WTC11 (cell line): ENCODE data around the gene AGAP1. TPM values are rescaled to one million over a fixed set of nuclear protein-coding genes. Genes with fewer than 3 reads are reported as not detected.

Experiments
- ATAC-seq: fragments of 200-7000 bp; cut with Tn5 transposase; 2 replicates; pipeline ENCODE4 v1.10.0; 2021; ENCODE audit warnings: mild to moderate bottlenecking, moderate library complexity
- CTCF ChIA-PET: fragments of 300-600 bp; sonication (Branson Sonifier 250); formaldehyde crosslinking; loops from one replicate; lab custom pipeline; 2021; ENCODE audit warnings: antibody characterized with exemption; lab: Charles Lee
- POLR2A ChIA-PET: fragments of 350-600 bp; sonication (Branson Sonifier 250); formaldehyde crosslinking; loops from one replicate; lab custom pipeline; 2021; ENCODE audit warnings: antibody characterized with exemption; lab: Charles Lee
- DNase-seq: peaks from one replicate; pipeline ENCODE4 v3.0.0; 2021; ENCODE audit warnings: low spot score
- H3K27ac Mint-ChIP-seq: 2 replicates; pipeline ENCODE4 v1.8.0; 2021; ENCODE audit warnings: mixed read lengths
- H3K27me3 Mint-ChIP-seq: 2 replicates; pipeline ENCODE4 v1.8.0; 2021; ENCODE audit warnings: low read depth, mild to moderate bottlenecking, moderate library complexity, mixed read lengths
- H3K36me3 Mint-ChIP-seq: 2 replicates; pipeline ENCODE4 v1.8.0; 2021; ENCODE audit warnings: mixed read lengths
- H3K4me1 Mint-ChIP-seq: 2 replicates; pipeline ENCODE4 v1.8.0; 2022; ENCODE audit warnings: mixed read lengths
- H3K4me3 Mint-ChIP-seq: 2 replicates; pipeline ENCODE4 v1.8.0; 2021; ENCODE audit warnings: mild to moderate bottlenecking, moderate library complexity, mixed read lengths
- H3K9me3 Mint-ChIP-seq: 2 replicates; pipeline ENCODE4 v1.8.0; 2021; ENCODE audit warnings: mixed read lengths
- ATF3 ChIP-seq: sonication (generic); formaldehyde crosslinking; conservative IDR thresholded peaks from 2 replicates; pipeline ENCODE4 v1.8.1; 2022; ENCODE audit warnings: mild to moderate bottlenecking, missing genetic modification reagents
- ATF6 ChIP-seq: sonication (generic); formaldehyde crosslinking; IDR thresholded peaks from 2 replicates; pipeline ENCODE4 v1.8.1; 2023; ENCODE audit warnings: mild to moderate bottlenecking, missing genetic modification reagents
- CBFB ChIP-seq: sonication (generic); formaldehyde crosslinking; IDR thresholded peaks from 2 replicates; pipeline ENCODE4 v1.8.1; 2022; ENCODE audit warnings: mild to moderate bottlenecking, low read depth, missing genetic modification reagents
- FOXK1 ChIP-seq: sonication (generic); formaldehyde crosslinking; IDR thresholded peaks from 2 replicates; pipeline ENCODE4 v1.8.0; 2022; ENCODE audit warnings: mild to moderate bottlenecking, moderate library complexity, missing genetic modification reagents
- FOXP1 ChIP-seq: sonication (generic); formaldehyde crosslinking; IDR thresholded peaks from 2 replicates; pipeline ENCODE4 v1.8.0; 2022; ENCODE audit warnings: missing genetic modification reagents, mild to moderate bottlenecking, moderate library complexity, borderline replicate concordance
- FOXP4 ChIP-seq: sonication (generic); formaldehyde crosslinking; IDR thresholded peaks from 2 replicates; pipeline ENCODE4 v1.8.0; 2022; ENCODE audit warnings: mild to moderate bottlenecking, missing genetic modification reagents
- IRF2 ChIP-seq: sonication (generic); formaldehyde crosslinking; IDR thresholded peaks from 2 replicates; pipeline ENCODE4 v1.8.0; 2022; ENCODE audit warnings: low read depth, missing genetic modification reagents, borderline replicate concordance
- JAZF1 ChIP-seq: fragments of 250-450 bp; sonication (Bioruptor Pico); IDR thresholded peaks from 2 replicates; pipeline ENCODE4 v1.9.0; 2021; ENCODE audit warnings: moderate library complexity, mild to moderate bottlenecking, inconsistent platforms
- MLX ChIP-seq: sonication (generic); formaldehyde crosslinking; IDR thresholded peaks from 2 replicates; pipeline ENCODE4 v1.8.1; 2023; ENCODE audit warnings: mild to moderate bottlenecking, missing genetic modification reagents, moderate library complexity
- MYBL2 ChIP-seq: sonication (generic); formaldehyde crosslinking; IDR thresholded peaks from 2 replicates; pipeline ENCODE4 v1.8.1; 2023; ENCODE audit warnings: mild to moderate bottlenecking, moderate library complexity, missing genetic modification reagents
- NFATC4 ChIP-seq: fragments of 250-450 bp; sonication (Bioruptor Pico); IDR thresholded peaks from 2 replicates; pipeline ENCODE4 v1.9.0; 2021; ENCODE audit warnings: mild to moderate bottlenecking
- NFE2L1 ChIP-seq: sonication (generic); formaldehyde crosslinking; IDR thresholded peaks from 2 replicates; pipeline ENCODE4 v1.8.1; 2023; ENCODE audit warnings: missing genetic modification reagents
- NFYB ChIP-seq: sonication (generic); formaldehyde crosslinking; conservative IDR thresholded peaks from 2 replicates; pipeline ENCODE4 v1.8.0; 2022; ENCODE audit warnings: low read depth, missing genetic modification reagents
- PREB ChIP-seq: sonication (generic); formaldehyde crosslinking; IDR thresholded peaks from 2 replicates; pipeline ENCODE4 v1.8.1; 2022; ENCODE audit warnings: mild to moderate bottlenecking, missing genetic modification reagents, moderate library complexity, borderline replicate concordance
- RELA ChIP-seq: sonication (generic); formaldehyde crosslinking; IDR thresholded peaks from 2 replicates; pipeline ENCODE4 v1.8.1; 2022; ENCODE audit warnings: missing genetic modification reagents, mild to moderate bottlenecking, borderline replicate concordance
- SMAD4 ChIP-seq: sonication (generic); formaldehyde crosslinking; IDR thresholded peaks from 2 replicates; pipeline ENCODE4 v1.8.0; 2022; ENCODE audit warnings: mild to moderate bottlenecking, missing genetic modification reagents
- ZNF121 ChIP-seq: sonication (generic); formaldehyde crosslinking; IDR thresholded peaks from 2 replicates; pipeline ENCODE4 v1.8.0; 2023; ENCODE audit warnings: missing genetic modification reagents
- ZNF138 ChIP-seq: sonication (generic); formaldehyde crosslinking; conservative IDR thresholded peaks from 2 replicates; pipeline ENCODE4 v1.8.1; 2022; ENCODE audit warnings: mild to moderate bottlenecking, moderate library complexity, missing genetic modification reagents
- ZNF281 ChIP-seq: sonication (generic); formaldehyde crosslinking; IDR thresholded peaks from 2 replicates; pipeline ENCODE4 v1.8.0; 2023; ENCODE audit warnings: mild to moderate bottlenecking, missing genetic modification reagents
- ZNF317 ChIP-seq: sonication (generic); formaldehyde crosslinking; IDR thresholded peaks from 2 replicates; pipeline ENCODE4 v1.8.1; 2023; ENCODE audit warnings: low read depth, mild to moderate bottlenecking, moderate library complexity, missing genetic modification reagents, borderline replicate concordance
- ZNF416 ChIP-seq: fragments of 250-450 bp; sonication (Bioruptor Pico); IDR thresholded peaks from 2 replicates; pipeline ENCODE4 v1.9.0; 2021; ENCODE audit warnings: mild to moderate bottlenecking, inconsistent platforms
- ZNF423 ChIP-seq: fragments of 250-450 bp; sonication (Bioruptor Pico); IDR thresholded peaks from 2 replicates; pipeline ENCODE4 v2.1.2; 2022; ENCODE audit warnings: mild to moderate bottlenecking, moderate library complexity
- ZNF671 ChIP-seq: fragments of 250-450 bp; sonication (Bioruptor Pico); IDR thresholded peaks from 2 replicates; pipeline ENCODE4 v1.8.0; 2021; ENCODE audit warnings: mild to moderate bottlenecking
- total RNA-seq: library from RNA; stranded (reverse); gene quantifications from 3 replicates; pipeline ENCODE4 v1.2.3, GENCODE V29; 2021
- TF ChIP-seq, protein P1 (sequence below): sonication (generic); formaldehyde crosslinking; IDR thresholded peaks from 2 replicates; pipeline ENCODE4 v1.8.0; 2023; ENCODE audit warnings: missing genetic modification reagents
- TF ChIP-seq, protein P2 (sequence below): fragments of 250-450 bp; sonication (Bioruptor Pico); IDR thresholded peaks from 2 replicates; pipeline ENCODE4 v1.9.0; 2021; ENCODE audit warnings: moderate library complexity, mild to moderate bottlenecking, inconsistent platforms, borderline replicate concordance

AGAP1 gene
- total RNA-seq, 1 experiment from 2014 or later: 49.3 TPM

DNA sequence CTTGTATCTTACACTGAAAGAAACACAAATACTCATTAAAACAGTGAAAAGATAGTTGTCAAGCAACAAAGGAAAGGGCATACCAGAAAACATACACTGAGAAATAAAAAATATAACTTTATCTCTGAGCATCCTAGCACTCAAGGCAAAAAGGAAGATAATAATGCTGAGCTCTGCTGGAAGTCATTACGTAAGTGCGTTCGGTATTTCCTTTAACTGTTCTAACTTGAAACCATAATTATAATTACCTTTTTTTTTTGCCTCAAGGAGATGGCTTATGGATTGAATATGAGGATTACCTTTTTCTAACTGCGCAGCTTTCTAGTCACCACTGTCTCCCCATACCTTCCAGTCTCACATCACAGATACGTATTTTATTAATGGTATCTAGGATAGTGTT lies 366.3 kb downstream of the AGAP1 start:
- Mint-ChIP-seq H3K4me3 (no peak overlapping the region), H3K27ac (no peak overlapping the region), H3K4me1 (peaks cover 37% of the 10 kb centered on the region), H3K27me3 (no peaks in the 10 kb centered on the region), H3K36me3 (no peaks in the 10 kb centered on the region), H3K9me3 (no peaks in the 10 kb centered on the region)
- TF ChIP-seq ZNF416 (CRISPR knock-in tag) (no peak), CBFB (CRISPR knock-in tag) (no peak), MYBL2 (no peak), ATF3 (CRISPR knock-in tag) (no peak), ZNF671 (no peak), MLX (CRISPR knock-in tag) (no peak), FOXK1 (CRISPR knock-in tag) (no peak), RELA (CRISPR knock-in tag) (no peak), ATF6 (no peak), SMAD4 (CRISPR knock-in tag) (no peak), FOXP1 (CRISPR knock-in tag) (no peak), ZNF317 (no peak), ZNF121 (CRISPR knock-in tag) (no peak), IRF2 (CRISPR knock-in tag) (no peak), ZNF138 (CRISPR knock-in tag) (no peak), JAZF1 (no peak)
- ATAC-seq: no peak
- CTCF ChIA-PET: interaction anchor here (1.1 to 1.3 kb wide), 2 partner anchors 81 to 94 kb away, joined by 3 to 4 read pairs; no protein-coding TSS in a partner anchor
- no peak for DNase-seq
- POLR2A ChIA-PET: no interaction called here

DNA sequence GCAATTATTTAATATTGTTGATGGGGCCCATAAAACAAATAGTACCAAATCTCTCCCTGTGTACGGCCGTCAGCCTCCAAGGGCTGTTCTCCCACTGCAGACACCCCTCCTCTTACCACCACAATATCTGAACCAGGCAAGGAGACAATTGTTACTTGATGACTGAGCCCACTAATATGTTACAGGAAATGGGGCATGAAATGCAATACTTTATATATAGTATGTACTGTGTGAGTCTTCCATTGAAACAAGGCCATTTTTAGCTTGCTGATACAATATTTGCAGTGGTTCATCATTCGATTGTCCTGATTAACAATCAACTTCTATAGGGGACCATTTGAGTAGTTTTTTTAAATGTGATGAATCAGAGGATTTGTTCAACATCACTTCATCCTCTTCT lies 367.0 kb downstream of the AGAP1 start:
- ChIA-PET CTCF (no interaction called here), POLR2A (no interaction called here)
- no peak overlapping the region for H3K4me3 Mint-ChIP-seq

More for the DNA sequence above, 367.0 kb downstream of the AGAP1 start:
- H3K27me3 Mint-ChIP-seq: no peaks in the 10 kb centered on the region
- peaks cover 45% of the 10 kb centered on the region for H3K4me1 Mint-ChIP-seq
- no peaks in the 10 kb centered on the region for H3K9me3 Mint-ChIP-seq
- no peaks in the 10 kb centered on the region for H3K36me3 Mint-ChIP-seq
- TF ChIP-seq ZNF416 (CRISPR knock-in tag) (no peak), ATF3 (CRISPR knock-in tag) (no peak), NFE2L1 (CRISPR knock-in tag) (no peak), PREB (CRISPR knock-in tag) (no peak), IRF2 (CRISPR knock-in tag) (no peak), NFYB (CRISPR knock-in tag) (no peak), FOXP4 (CRISPR knock-in tag) (no peak), ZNF281 (CRISPR knock-in tag) (no peak), NFATC4 (CRISPR knock-in tag) (no peak), CBFB (CRISPR knock-in tag) (no peak), ZNF423 (no peak)
- TF ChIP-seq, protein P1, sequence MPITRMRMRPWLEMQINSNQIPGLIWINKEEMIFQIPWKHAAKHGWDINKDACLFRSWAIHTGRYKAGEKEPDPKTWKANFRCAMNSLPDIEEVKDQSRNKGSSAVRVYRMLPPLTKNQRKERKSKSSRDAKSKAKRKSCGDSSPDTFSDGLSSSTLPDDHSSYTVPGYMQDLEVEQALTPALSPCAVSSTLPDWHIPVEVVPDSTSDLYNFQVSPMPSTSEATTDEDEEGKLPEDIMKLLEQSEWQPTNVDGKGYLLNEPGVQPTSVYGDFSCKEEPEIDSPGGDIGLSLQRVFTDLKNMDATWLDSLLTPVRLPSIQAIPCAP (CRISPR knock-in tag): no peak
- TF ChIP-seq, protein P2, sequence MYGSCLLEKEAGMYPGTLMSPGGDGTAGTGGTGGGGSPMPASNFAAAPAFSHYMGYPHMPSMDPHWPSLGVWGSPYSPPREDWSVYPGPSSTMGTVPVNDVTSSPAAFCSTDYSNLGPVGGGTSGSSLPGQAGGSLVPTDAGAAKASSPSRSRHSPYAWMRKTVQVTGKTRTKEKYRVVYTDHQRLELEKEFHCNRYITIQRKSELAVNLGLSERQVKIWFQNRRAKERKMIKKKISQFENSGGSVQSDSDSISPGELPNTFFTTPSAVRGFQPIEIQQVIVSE (CRISPR knock-in tag): no peak
- no peak for ATAC-seq
- no peak overlapping the region for H3K27ac Mint-ChIP-seq
- no peak for DNase-seq
